A673 (cell line): ENCODE results near the gene DUOX1. TPM values are rescaled to one million over a fixed set of nuclear protein-coding genes. Genes with fewer than 3 reads are reported as not detected.

Experiments
- BruUV-seq: library from RNA; stranded (reverse); fragments of 400-500 nt; replicated peaks from 2 replicates; lab custom pipeline; 2021; lab: Mats Ljungman, UMichigan
- CTCF ChIA-PET: fragments of 300-600 bp; sonication (Branson Sonifier 250); formaldehyde crosslinking; loops from one replicate; lab custom pipeline; 2022; ENCODE audit warnings: antibody characterized with exemption; lab: Charles Lee
- POLR2A ChIA-PET: fragments of 300-600 bp; sonication (Branson Sonifier 250); formaldehyde crosslinking; loops from one replicate; lab custom pipeline; 2022; ENCODE audit warnings: antibody characterized with exemption; ENCODE audit not compliant: low non-redundant PET; lab: Charles Lee
- DNase-seq: peaks from one replicate; pipeline ENCODE4 v3.0.0-alpha.2; 2015; ENCODE audit warnings: low spot score
- H3K27ac ChIP-seq: fragments of 200-600 bp; sonication (generic); 2 replicates; pipeline ENCODE4 v1.5.1; 2016; ENCODE audit warnings: mixed run types, low read depth, mild to moderate bottlenecking, mixed read lengths, antibody characterized with exemption, low read length; ENCODE audit not compliant: poor library complexity, severe bottlenecking
- H3K27me3 ChIP-seq: fragments of 200-600 bp; sonication (generic); replicated peaks from 2 replicates; pipeline ENCODE4 v1.6.1; 2017; ENCODE audit warnings: mixed run types, low read depth, mild to moderate bottlenecking, mixed read lengths, antibody characterized with exemption, low read length; ENCODE audit not compliant: insufficient read depth, poor library complexity
- H3K36me3 ChIP-seq: fragments of 200-600 bp; sonication (generic); 2 replicates; pipeline ENCODE4 v1.6.1; 2016; ENCODE audit warnings: mixed run types, mild to moderate bottlenecking, mixed read lengths, antibody characterized with exemption, low read length; ENCODE audit not compliant: insufficient read depth, poor library complexity, severe bottlenecking
- H3K4me1 ChIP-seq: fragments of 200-600 bp; sonication (generic); 2 replicates; pipeline ENCODE4 v1.6.1; 2017; ENCODE audit warnings: mixed run types, mild to moderate bottlenecking, mixed read lengths, antibody characterized with exemption, low read length; ENCODE audit not compliant: insufficient read depth, poor library complexity, severe bottlenecking
- H3K4me3 ChIP-seq: fragments of 200-600 bp; sonication (generic); 2 replicates; pipeline ENCODE4 v1.5.1; 2016; ENCODE audit warnings: low read depth, mixed run types, mild to moderate bottlenecking, mixed read lengths, low read length; ENCODE audit not compliant: poor library complexity, severe bottlenecking
- H3K9me3 ChIP-seq: fragments of 200-600 bp; sonication (generic); 2 replicates; pipeline ENCODE4 v1.6.1; 2016; ENCODE audit warnings: mixed run types, low read depth, mild to moderate bottlenecking, mixed read lengths, antibody characterized with exemption, low read length; ENCODE audit not compliant: poor library complexity, severe bottlenecking
- EZH2 ChIP-seq: fragments of 200-600 bp; sonication (generic); IDR thresholded peaks from 2 replicates; pipeline ENCODE4 v1.6.1; 2017; ENCODE audit warnings: borderline replicate concordance, low read depth, mild to moderate bottlenecking, mixed read lengths, antibody characterized with exemption, low read length; ENCODE audit not compliant: poor library complexity, severe bottlenecking
- intact Hi-C: fragments of 100-400 bp; cut with micrococcal nuclease; formaldehyde crosslinking; loops from one replicate; pipeline ENCODE4 v1.10.0; 2022; ENCODE audit not compliant: unreplicated experiment
- total RNA-seq: library from RNA; stranded (reverse); gene quantifications from 2 replicates; pipeline ENCODE4 v1.2.3, GENCODE V29; 2021
- TF ChIP-seq, protein P1 (sequence below): fragments of 300-800, 200-600 bp; sonication (generic); conservative IDR thresholded peaks from 2 replicates; pipeline ENCODE4 v1.5.1; 2017; ENCODE audit warnings: low read depth, mild to moderate bottlenecking, antibody characterized with exemption, low read length, moderate library complexity, mixed read lengths

The DUOX1 gene
- total RNA-seq, 1 experiment from 2014 or later = 1.7 TPM

GRCh38 chr15:45139770-45140169, 10.0 kb downstream of the DUOX1 start:
- intact Hi-C loops = no loop called here
- Histone ChIP-seq H3K36me3 (no peaks in the 10 kb centered on the region), H3K4me3 (no peak overlapping the region), H3K27me3 (no peaks in the 10 kb centered on the region), H3K9me3 (no peaks in the 10 kb centered on the region), H3K4me1 (no peaks in the 10 kb centered on the region), H3K27ac (no peak overlapping the region)
- ChIA-PET POLR2A (no interaction called here), CTCF (no interaction called here)
- no peak for DNase-seq
- no peak for TF ChIP-seq EZH2
- TF ChIP-seq, protein P1, sequence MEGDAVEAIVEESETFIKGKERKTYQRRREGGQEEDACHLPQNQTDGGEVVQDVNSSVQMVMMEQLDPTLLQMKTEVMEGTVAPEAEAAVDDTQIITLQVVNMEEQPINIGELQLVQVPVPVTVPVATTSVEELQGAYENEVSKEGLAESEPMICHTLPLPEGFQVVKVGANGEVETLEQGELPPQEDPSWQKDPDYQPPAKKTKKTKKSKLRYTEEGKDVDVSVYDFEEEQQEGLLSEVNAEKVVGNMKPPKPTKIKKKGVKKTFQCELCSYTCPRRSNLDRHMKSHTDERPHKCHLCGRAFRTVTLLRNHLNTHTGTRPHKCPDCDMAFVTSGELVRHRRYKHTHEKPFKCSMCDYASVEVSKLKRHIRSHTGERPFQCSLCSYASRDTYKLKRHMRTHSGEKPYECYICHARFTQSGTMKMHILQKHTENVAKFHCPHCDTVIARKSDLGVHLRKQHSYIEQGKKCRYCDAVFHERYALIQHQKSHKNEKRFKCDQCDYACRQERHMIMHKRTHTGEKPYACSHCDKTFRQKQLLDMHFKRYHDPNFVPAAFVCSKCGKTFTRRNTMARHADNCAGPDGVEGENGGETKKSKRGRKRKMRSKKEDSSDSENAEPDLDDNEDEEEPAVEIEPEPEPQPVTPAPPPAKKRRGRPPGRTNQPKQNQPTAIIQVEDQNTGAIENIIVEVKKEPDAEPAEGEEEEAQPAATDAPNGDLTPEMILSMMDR = no peak
- BruUV-seq = no TSS peak

DNA sequence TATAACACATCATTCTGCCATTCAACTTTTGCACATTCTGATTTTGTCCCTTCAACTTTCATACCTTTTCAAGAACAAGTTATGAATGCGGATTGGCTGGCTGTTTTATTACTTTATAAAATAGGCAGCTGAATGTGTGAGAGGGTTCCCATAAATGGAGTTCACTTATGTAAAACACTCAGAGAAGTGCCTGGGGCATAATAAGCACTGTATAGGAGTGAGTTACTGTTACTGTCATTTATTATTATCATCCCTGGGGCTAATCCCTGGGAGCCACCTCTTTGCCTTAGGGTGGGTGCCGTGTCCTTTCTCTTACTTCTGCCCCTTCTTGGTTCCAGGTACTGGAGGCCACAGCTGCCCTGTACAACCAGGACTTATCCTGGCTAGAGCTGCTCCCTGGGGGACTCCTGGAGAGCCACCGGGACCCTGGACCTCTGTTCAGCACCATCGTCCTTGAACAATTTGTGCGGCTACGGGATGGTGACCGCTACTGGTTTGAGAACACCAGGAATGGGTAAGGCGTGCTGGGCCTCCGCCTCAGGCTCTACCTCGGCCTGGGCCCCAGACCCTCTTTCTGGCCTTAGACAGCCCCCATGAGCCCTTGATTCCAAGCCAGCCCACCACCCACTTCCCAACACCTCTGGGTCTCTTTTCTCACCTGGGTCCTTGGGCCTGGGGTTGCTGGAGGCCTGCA, 10.9 kb downstream of the DUOX1 start:
- H3K27me3 ChIP-seq = no peaks in the 10 kb centered on the region
- POLR2A ChIA-PET = no interaction called here

DNA sequence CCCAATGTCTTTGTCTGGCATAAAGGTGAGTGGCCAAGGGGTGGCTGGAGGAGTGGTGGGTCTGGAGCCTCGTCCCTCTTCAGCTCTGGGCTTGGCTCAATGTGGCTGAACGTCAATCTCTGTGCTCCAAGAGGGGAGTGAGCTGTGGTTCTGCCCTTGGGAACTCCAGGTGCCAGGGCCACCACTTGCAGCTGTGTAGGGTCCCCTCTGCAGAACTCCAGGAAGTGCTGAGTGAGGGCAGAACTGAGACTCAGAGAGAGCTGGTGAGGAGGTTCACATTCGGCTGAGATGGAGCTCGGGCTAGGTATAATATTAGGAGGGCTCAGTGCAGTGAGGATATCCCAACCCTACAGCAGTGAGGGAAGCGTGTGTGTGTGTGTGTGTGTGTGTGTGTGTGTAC, 11.6 kb downstream of the DUOX1 start:
- POLR2A ChIA-PET = no interaction called here
- intact Hi-C loops = no loop called here
- no TSS peak for BruUV-seq
- CTCF ChIA-PET = no interaction called here
- TF ChIP-seq EZH2 = no peak
- TF ChIP-seq, protein P1 = no peak
- Histone ChIP-seq H3K4me3 (no peak overlapping the region), H3K9me3 (no peaks in the 10 kb centered on the region), H3K27ac (no peak overlapping the region), H3K4me1 (no peaks in the 10 kb centered on the region), H3K27me3 (no peaks in the 10 kb centered on the region), H3K36me3 (no peaks in the 10 kb centered on the region)
- DNase-seq = no peak

More for the DNA sequence above, 10.9 kb downstream of the DUOX1 start:
- no peaks in the 10 kb centered on the region for H3K9me3 ChIP-seq
- CTCF ChIA-PET = interaction anchor here (0.5 kb wide), 1 partner anchor 548 kb away, joined by 3 read pairs; no protein-coding TSS in a partner anchor
- H3K27ac ChIP-seq = no peak overlapping the region
- intact Hi-C loops = no loop called here
- no peak for DNase-seq
- no peak overlapping the region for H3K4me3 ChIP-seq
- TF ChIP-seq EZH2 = no peak
- TF ChIP-seq, protein P1 = no peak
- BruUV-seq = no TSS peak
- no peaks in the 10 kb centered on the region for H3K36me3 ChIP-seq
- no peaks in the 10 kb centered on the region for H3K4me1 ChIP-seq
